IMR-90 (cell line): ENCODE measurements around the gene RASGEF1C. TPM values are rescaled to one million over a fixed set of nuclear protein-coding genes. Genes with fewer than 3 reads are reported as not detected.

ENCODE experiments used
- ATAC-seq: fragments of 200-7000 bp; cut with Tn5 transposase; 2 replicates; pipeline ENCODE4 v1.9.1; 2020; ENCODE audit warnings: low read depth, mild to moderate bottlenecking, moderate library complexity
- BruUV-seq: library from RNA; stranded (reverse); fragments of 400-500 nt; replicated peaks from 2 replicates; lab custom pipeline; 2021; lab: Mats Ljungman, UMichigan
- CTCF ChIA-PET: fragments of 300-600 bp; formaldehyde crosslinking; extraction: SDS; loops from one replicate; lab custom pipeline; 2021; ENCODE audit warnings: antibody characterized with exemption; lab: Yijun Ruan, JAX
- POLR2A ChIA-PET: fragments of 300-600 bp; sonication (Branson Sonifier 250); formaldehyde crosslinking; loops from one replicate; lab custom pipeline; 2022; ENCODE audit warnings: antibody characterized with exemption; ENCODE audit not compliant: unreplicated experiment; lab: Charles Lee
- DNase-seq: peaks from one replicate; pipeline ENCODE4 v3.0.0; 2013
- H2AFZ ChIP-seq: replicated peaks from 2 replicates; pipeline ENCODE3; 2013; ENCODE audit warnings: low read length, mild to moderate bottlenecking; ENCODE audit not compliant: poor library complexity
- H2AK5ac ChIP-seq: 2 replicates; pipeline ENCODE4 v1.6.1; 2013; ENCODE audit warnings: low read depth, low read length, inconsistent platforms
- H2AK9ac ChIP-seq: replicated peaks from 2 replicates; pipeline ENCODE3; 2013; ENCODE audit warnings: mild to moderate bottlenecking, low read depth, low read length, moderate library complexity; ENCODE audit not compliant: poor library complexity
- H2BK120ac ChIP-seq: 2 replicates; pipeline ENCODE4 v1.6.1; 2013; ENCODE audit warnings: low read depth, low read length, inconsistent platforms
- H2BK15ac ChIP-seq: 3 replicates; pipeline ENCODE4 v1.6.1; 2013; ENCODE audit warnings: low read depth, low read length, inconsistent platforms
- H2BK20ac ChIP-seq: 2 replicates; pipeline ENCODE4 v1.6.1; 2013; ENCODE audit warnings: low read depth, mild to moderate bottlenecking, inconsistent platforms, low read length, moderate library complexity
- H2BK5ac ChIP-seq: 2 replicates; pipeline ENCODE4 v1.6.1; 2013; ENCODE audit warnings: mild to moderate bottlenecking, low read depth, low read length, inconsistent platforms; ENCODE audit not compliant: poor library complexity, severe bottlenecking
- H3K14ac ChIP-seq: replicated peaks from 2 replicates; pipeline ENCODE4 v1.6.1; 2013; ENCODE audit warnings: low read depth, low read length, inconsistent platforms
- H3K18ac ChIP-seq: 2 replicates; pipeline ENCODE4 v1.6.1; 2013; ENCODE audit warnings: low read depth, low read length, control low read depth
- H3K23ac ChIP-seq: 2 replicates; pipeline ENCODE4 v1.6.1; 2013; ENCODE audit warnings: low read depth, low read length, inconsistent platforms
- H3K27ac ChIP-seq: 2 replicates; pipeline ENCODE4 v1.5.1; 2013; ENCODE audit warnings: mild to moderate bottlenecking, control low read depth, low read length; ENCODE audit not compliant: insufficient read depth
- H3K27me3 ChIP-seq: 2 replicates; pipeline ENCODE4 v1.6.1; 2013; ENCODE audit warnings: low read length; ENCODE audit not compliant: control insufficient read depth, insufficient read depth
- H3K36me3 ChIP-seq: 2 replicates; pipeline ENCODE4 v1.6.1; 2013; ENCODE audit warnings: low read length, mixed read lengths; ENCODE audit not compliant: control insufficient read depth, insufficient read depth
- H3K4ac ChIP-seq: 2 replicates; pipeline ENCODE4 v1.6.1; 2013; ENCODE audit warnings: low read depth, low read length, inconsistent platforms
- H3K4me1 ChIP-seq: 2 replicates; pipeline ENCODE4 v1.6.1; 2013; ENCODE audit warnings: low read length, mixed read lengths; ENCODE audit not compliant: control insufficient read depth, insufficient read depth
- H3K4me2 ChIP-seq: 2 replicates; pipeline ENCODE4 v1.6.1; 2013; ENCODE audit warnings: low read depth, mild to moderate bottlenecking, control low read depth, low read length, moderate library complexity
- H3K4me3 ChIP-seq: 2 replicates; pipeline ENCODE4 v1.5.1; 2013; ENCODE audit warnings: low read depth, mild to moderate bottlenecking, control low read depth, low read length, moderate library complexity; ENCODE audit not compliant: insufficient read depth
- H3K56ac ChIP-seq: 2 replicates; pipeline ENCODE4 v1.6.1; 2013; ENCODE audit warnings: low read length, inconsistent platforms; ENCODE audit not compliant: insufficient read depth; ENCODE audit errors: extremely low read depth
- H3K79me1 ChIP-seq, 2 experiments: 2 replicates each; pipeline ENCODE4 v1.6.1; 2013; ENCODE audit warnings: low read length in 2 of 2, inconsistent platforms in 1 of 2, low read depth in 1 of 2
- H3K9ac ChIP-seq: 2 replicates; pipeline ENCODE4 v1.6.1; 2013; ENCODE audit warnings: low read depth, low read length, control low read depth
- H3K9me1 ChIP-seq: 2 replicates; pipeline ENCODE4 v1.6.1; 2013; ENCODE audit warnings: low read length, inconsistent platforms; ENCODE audit not compliant: insufficient read depth
- H3K9me3 ChIP-seq: 2 replicates; pipeline ENCODE4 v1.6.1; 2013; ENCODE audit warnings: low read length; ENCODE audit not compliant: control insufficient read depth, insufficient read depth
- H4K20me1 ChIP-seq: 2 replicates; pipeline ENCODE4 v1.6.1; 2013; ENCODE audit warnings: low read length, inconsistent platforms; ENCODE audit not compliant: insufficient read depth
- H4K5ac ChIP-seq: 2 replicates; pipeline ENCODE4 v1.6.1; 2013; ENCODE audit warnings: mild to moderate bottlenecking, low read depth, low read length, control low read depth
- H4K8ac ChIP-seq, 2 experiments: 2 replicates each; pipeline ENCODE4 v1.6.1; 2013; ENCODE audit warnings: low read depth in 2 of 2, low read length in 2 of 2, control low read depth in 1 of 2, inconsistent platforms in 1 of 2
- H4K91ac ChIP-seq: 2 replicates; pipeline ENCODE4 v1.6.1; 2013; ENCODE audit warnings: low read depth, low read length, inconsistent platforms; ENCODE audit not compliant: insufficient read depth
- MAFK ChIP-seq: IDR thresholded peaks from 2 replicates; pipeline ENCODE4 v1.6.1; 2012; ENCODE audit warnings: low read depth, low read length, improper control_type of control experiment
- MAZ ChIP-seq: IDR thresholded peaks from 2 replicates; pipeline ENCODE4 v1.6.1; 2012; ENCODE audit warnings: low read depth, mild to moderate bottlenecking, low read length, improper control_type of control experiment, moderate library complexity, borderline replicate concordance
- MXI1 ChIP-seq: IDR thresholded peaks from 2 replicates; pipeline ENCODE4 v1.6.1; 2012; ENCODE audit warnings: low read depth, mild to moderate bottlenecking, low read length, moderate library complexity, borderline replicate concordance
- RFX5 ChIP-seq: IDR thresholded peaks from 2 replicates; pipeline ENCODE4 v1.8.0; 2012; ENCODE audit warnings: low read depth, mild to moderate bottlenecking, low read length, moderate library complexity
- SMC3 ChIP-seq: fragments of 150-350 bp; IDR thresholded peaks from 2 replicates; pipeline ENCODE4 v1.6.1; 2016; ENCODE audit warnings: low read depth, mild to moderate bottlenecking, antibody characterized with exemption, low read length, moderate library complexity
- USF2 ChIP-seq: fragments of 150-350 bp; IDR thresholded peaks from 2 replicates; pipeline ENCODE4 v1.6.1; 2017; ENCODE audit warnings: mild to moderate bottlenecking, antibody characterized with exemption, low read length, low read depth
- WGBS, 2 experiments: methylation state at CpG; one replicate each; pipeline versions ENCODE4 v1.1.5 to v1.1.7; 2013; ENCODE audit warnings: missing lambda C conversion rate in 2 of 2; ENCODE audit not compliant: insufficient read length in 1 of 2; ENCODE audit errors: extremely low coverage in 2 of 2; 5-methylcytosine and 5-hydroxymethylcytosine counted together
- dilution Hi-C: fragments of 300-500 bp; cut with HindIII; formaldehyde crosslinking; loops from one replicate; pipeline ENCODE4 v1.14.3; 2018; ENCODE audit warnings: low sequenced_read_pairs; ENCODE audit not compliant: unreplicated experiment
- in situ Hi-C: fragments of 300-500 bp; cut with MboI; formaldehyde crosslinking; loops from 3 replicates; pipeline ENCODE4 v1.14.3; 2019; ENCODE audit warnings: low sequenced_read_pairs, inconsistent platforms, mixed read lengths
- intact Hi-C: fragments of 100-400 bp; cut with micrococcal nuclease; formaldehyde crosslinking; loops from 2 replicates; pipeline ENCODE4 v1.10.0; 2022
- polyA plus RNA-seq, 3 experiments: library from polyadenylated mRNA; depleted of rRNA; stranded (reverse); fragments of >200 nt; gene quantifications; 2 replicates each; pipeline ENCODE4 v1.2.3, GENCODE V29; 2012; ENCODE audit warnings: low replicate concordance in 1 of 3
- total RNA-seq: library from RNA; depleted of rRNA; stranded (reverse); fragments of >200 nt; gene quantifications from 2 replicates; pipeline ENCODE4 v1.2.3, GENCODE V29; 2012

RASGEF1C gene
- total and polyA plus RNA-seq, 2 of the 4 experiments (the other 2 are of a cell fraction), result not detected

DNA sequence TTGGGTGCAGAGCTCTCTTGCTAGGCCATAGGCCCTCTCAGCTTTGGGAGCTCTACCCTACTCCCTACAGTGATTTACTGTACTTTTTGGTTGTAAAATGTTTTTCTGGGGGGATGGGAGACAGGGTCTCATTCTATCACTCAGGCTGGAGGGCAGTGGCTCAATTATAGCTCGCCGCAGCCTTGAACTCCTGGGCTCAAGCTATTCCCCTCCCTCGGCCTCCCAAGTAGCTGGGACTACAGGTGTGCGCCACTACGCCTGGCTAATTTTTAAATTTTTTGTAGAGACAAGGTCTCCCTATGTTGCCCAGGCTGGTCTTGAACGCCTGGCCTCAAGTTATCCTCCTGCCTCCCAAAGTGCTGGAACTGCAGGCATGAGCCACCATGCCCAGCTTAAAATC, 115.8 kb downstream of the RASGEF1C start:
- H3K4me3 ChIP-seq, result no peak overlapping the region
- H2BK120ac ChIP-seq, result no peak overlapping the region
- H3K36me3 ChIP-seq, result no peaks in the 10 kb centered on the region
- ChIA-PET CTCF (no interaction called here), POLR2A (no interaction called here)
- whole genome bisulfite sequencing, 2 experiments, result 87% methylated on average over 3 of the region's 6 CpGs; no CpG with 5 or more reads in 1 of the 2 experiments
- no peaks in the 10 kb centered on the region; the same call in 1 of the 2 replicates for H3K4me1 ChIP-seq
- no peak overlapping the region for H3K56ac ChIP-seq
- H3K18ac ChIP-seq, result no peak overlapping the region
- H2BK15ac ChIP-seq, result no peak overlapping the region
- no peak overlapping the region for H2BK5ac ChIP-seq
- H3K27ac ChIP-seq, result no peak overlapping the region
- H3K9me3 ChIP-seq, result no peaks in the 10 kb centered on the region
- in situ Hi-C loops, result no loop called here
- no peak overlapping the region for H3K4me2 ChIP-seq
- no peak overlapping the region for H4K8ac ChIP-seq
- TF ChIP-seq RFX5 (no peak), MAFK (no peak), SMC3 (no peak), MAZ (no peak), MXI1 (no peak), USF2 (no peak)
- dilution Hi-C loops, result no loop called here
- no peak overlapping the region for H4K5ac ChIP-seq
- no peak overlapping the region for H4K91ac ChIP-seq
- no peak overlapping the region for H3K14ac ChIP-seq
- H3K9ac ChIP-seq, result no peak overlapping the region
- H3K23ac ChIP-seq, result no peak overlapping the region
- DNase-seq (no peak), ATAC-seq (no peak)
- no peak overlapping the region for H2AK5ac ChIP-seq
- no peaks in the 10 kb centered on the region for H3K79me1 ChIP-seq
- no peaks in the 10 kb centered on the region for H3K9me1 ChIP-seq
- intact Hi-C loops, result no loop called here
- no peak overlapping the region for H2AK9ac ChIP-seq
- H2BK20ac ChIP-seq, result no peak overlapping the region
- H3K27me3 ChIP-seq, result peaks cover 2% of the 10 kb centered on the region; the same call in 1 of the 2 replicates
- no peak overlapping the region for H3K4ac ChIP-seq
- H2AFZ ChIP-seq, result no peak overlapping the region
- no peaks in the 10 kb centered on the region for H4K20me1 ChIP-seq
- BruUV-seq, result no TSS peak
